BJ (cell line): ENCODE results near the gene FAM53A. TPM values are rescaled to one million over a fixed set of nuclear protein-coding genes. Genes with fewer than 3 reads are reported as not detected.

ENCODE experiments used
- CTCF ChIA-PET: fragments of 350-600 bp; formaldehyde crosslinking; extraction: SDS; loops from one replicate; lab custom pipeline; 2021; ENCODE audit warnings: antibody characterized with exemption, inconsistent platforms; lab: Yijun Ruan, JAX
- POLR2A ChIA-PET: fragments of 300-600 bp; sonication (Branson Sonifier 250); formaldehyde crosslinking; extraction: SDS; loops from one replicate; lab custom pipeline; 2021; ENCODE audit warnings: antibody characterized with exemption; lab: Charles Lee
- DNase-seq: peaks from one replicate; pipeline ENCODE4 v3.0.0-alpha.2; 2011; ENCODE audit warnings: low read depth
- H3K27me3 ChIP-seq: 2 replicates; pipeline ENCODE4 v1.6.0; 2011; ENCODE audit warnings: low read length; ENCODE audit not compliant: control insufficient read depth, insufficient read depth
- H3K36me3 ChIP-seq: 2 replicates; pipeline ENCODE4 v1.5.1; 2011; ENCODE audit warnings: low read length; ENCODE audit not compliant: control insufficient read depth, insufficient read depth
- H3K4me3 ChIP-seq: 2 replicates; pipeline ENCODE4 v1.5.1; 2011; ENCODE audit warnings: low read depth, mild to moderate bottlenecking, control low read depth, low read length
- CTCF ChIP-seq: IDR thresholded peaks from 2 replicates; pipeline ENCODE4 v1.5.1; 2011; ENCODE audit warnings: low read depth, mild to moderate bottlenecking, control low read depth, inconsistent platforms, low read length, moderate library complexity; ENCODE audit not compliant: insufficient read depth
- polyA plus RNA-seq: library from polyadenylated mRNA; depleted of rRNA; stranded (reverse); fragments of >200 nt; gene quantifications from 2 replicates; pipeline ENCODE4 v1.2.3, GENCODE V29; 2011

The FAM53A gene
- polyA plus RNA-seq, 1 experiment = 3.7 TPM

- H3K27me3 ChIP-seq = no peaks in the 10 kb centered on the region
- no peaks in the 10 kb centered on the region for H3K36me3 ChIP-seq
- H3K4me3 ChIP-seq = no peak overlapping the region
- no peak for TF ChIP-seq CTCF
- DNase-seq = no peak
- POLR2A ChIA-PET = no interaction called here
- CTCF ChIA-PET = interaction anchor here (1.3 kb wide), 1 partner anchor 41 kb away, joined by 4 read pairs; no protein-coding TSS in a partner anchor
Measured at GRCh38 chr4:1670279-1670678, 13.8 kb downstream of the FAM53A start.

- POLR2A ChIA-PET = no interaction called here
- TF ChIP-seq CTCF = no peak
- CTCF ChIA-PET = no interaction called here
- H3K4me3 ChIP-seq = no peak overlapping the region
- no peaks in the 10 kb centered on the region for H3K27me3 ChIP-seq
- no peaks in the 10 kb centered on the region for H3K36me3 ChIP-seq
- DNase-seq = no peak
Measured at GRCh38 chr4:1669850-1670249, 14.3 kb downstream of the FAM53A start.

- ChIA-PET POLR2A (no interaction called here), CTCF (interaction anchor here (1.1 kb wide), 1 partner anchor 313 kb away, joined by 3 read pairs; no protein-coding TSS in a partner anchor)
- H3K4me3 ChIP-seq = no peak overlapping the region
- no peak for TF ChIP-seq CTCF
- H3K27me3 ChIP-seq = no peaks in the 10 kb centered on the region
- no peaks in the 10 kb centered on the region for H3K36me3 ChIP-seq
- DNase-seq = no peak
Measured at GRCh38 chr4:1669270-1669669, 14.8 kb downstream of the FAM53A start.

GRCh38 chr4:1668488-1668840 lies 15.6 kb downstream of the FAM53A start:
- no peak for TF ChIP-seq CTCF
- H3K36me3 ChIP-seq = no peaks in the 10 kb centered on the region
- POLR2A ChIA-PET = no interaction called here
- H3K27me3 ChIP-seq = no peaks in the 10 kb centered on the region
- no peak for DNase-seq
- H3K4me3 ChIP-seq = no peak overlapping the region
- CTCF ChIA-PET = interaction anchor here (1.1 to 1.4 kb wide), 2 partner anchors 10 to 312 kb away, joined by 3 read pairs; no protein-coding TSS in a partner anchor

- POLR2A ChIA-PET = no interaction called here
- Histone ChIP-seq H3K36me3 (no peaks in the 10 kb centered on the region), H3K4me3 (no peak overlapping the region), H3K27me3 (no peaks in the 10 kb centered on the region)
- CTCF ChIA-PET = interaction anchor here (0.9 to 1.4 kb wide), 2 partner anchors 9 to 26 kb away, joined by 3 read pairs; no protein-coding TSS in a partner anchor
- no peak for DNase-seq
- TF ChIP-seq CTCF = no peak
Measured at GRCh38 chr4:1667273-1667672, 16.8 kb downstream of the FAM53A start.
